Erythroblast (primary cell): ENCODE data around the gene KRTAP10-10.

Experiments
- GATA1 ChIP-seq: IDR thresholded peaks from 2 replicates; pipeline ENCODE4 v1.6.1; 2011; ENCODE audit warnings: low read depth, mild to moderate bottlenecking, control low read depth, low read length, moderate library complexity
- POLR2A ChIP-seq: IDR thresholded peaks from 2 replicates; pipeline ENCODE4 v1.6.1; 2011; ENCODE audit warnings: mild to moderate bottlenecking, low read length

GRCh38 chr21:44677881-44678280 is 40.7 kb downstream of the KRTAP10-10 start:
- no peak for TF ChIP-seq POLR2A
- TF ChIP-seq GATA1, result no peak
